Measurements from ENCODE around the gene CREBBP.

CREBBP gene

DNA sequence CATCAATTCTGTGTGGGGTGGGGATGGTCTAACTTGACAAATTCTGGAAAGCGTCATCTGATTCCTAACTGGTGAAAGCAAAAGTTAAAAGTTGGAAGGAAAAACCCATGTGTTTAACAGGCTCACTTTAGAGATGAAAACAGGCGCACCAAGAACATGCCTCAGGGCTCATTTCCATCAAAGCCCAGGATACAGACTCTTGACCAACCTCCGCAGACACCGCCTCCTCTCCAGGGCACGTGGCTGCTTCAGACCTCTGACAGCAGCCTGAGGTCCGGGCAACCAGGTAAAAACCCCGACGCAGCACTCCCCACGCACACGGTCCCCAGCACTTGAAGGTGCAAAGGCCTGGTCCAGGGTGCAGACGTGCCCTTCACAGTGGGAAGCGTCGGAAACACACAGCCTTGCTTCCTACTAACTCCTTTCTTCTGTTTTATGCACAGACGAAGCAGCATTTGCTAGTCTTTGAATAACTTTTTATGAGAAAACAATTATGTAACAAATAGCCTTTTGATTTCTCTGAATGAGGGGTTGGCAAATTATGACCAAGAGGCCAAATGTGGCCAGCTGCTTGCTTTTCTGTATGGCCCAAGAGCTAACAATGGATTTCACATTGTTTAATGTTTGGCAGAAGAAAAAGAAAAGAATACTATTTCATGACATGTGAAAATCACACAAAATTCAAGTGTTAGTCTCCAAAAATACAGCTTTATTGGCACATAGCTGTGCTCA is 119.0 kb downstream of the CREBBP start:
- no peak for DNase-seq

DNA sequence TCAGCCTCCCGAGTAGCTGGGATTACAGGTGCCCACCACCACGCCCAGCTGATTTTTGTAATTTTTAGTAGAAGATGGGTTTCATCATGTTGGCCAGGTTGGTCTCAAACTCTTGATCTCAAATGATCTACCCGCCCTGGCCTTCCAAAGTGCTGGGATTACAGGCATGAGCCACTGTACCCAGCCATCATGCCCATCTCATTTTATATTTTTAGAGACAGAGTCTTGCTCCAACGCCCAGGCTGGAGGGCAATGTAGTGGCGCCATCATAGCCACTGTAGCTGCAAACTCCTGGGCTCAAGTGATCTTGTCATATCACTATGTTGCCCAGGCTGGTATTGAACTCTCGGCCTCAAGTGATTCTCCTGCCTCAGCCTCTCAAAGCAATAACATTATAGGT is 120.0 kb downstream of the CREBBP start:
- no peak for DNase-seq

DNA sequence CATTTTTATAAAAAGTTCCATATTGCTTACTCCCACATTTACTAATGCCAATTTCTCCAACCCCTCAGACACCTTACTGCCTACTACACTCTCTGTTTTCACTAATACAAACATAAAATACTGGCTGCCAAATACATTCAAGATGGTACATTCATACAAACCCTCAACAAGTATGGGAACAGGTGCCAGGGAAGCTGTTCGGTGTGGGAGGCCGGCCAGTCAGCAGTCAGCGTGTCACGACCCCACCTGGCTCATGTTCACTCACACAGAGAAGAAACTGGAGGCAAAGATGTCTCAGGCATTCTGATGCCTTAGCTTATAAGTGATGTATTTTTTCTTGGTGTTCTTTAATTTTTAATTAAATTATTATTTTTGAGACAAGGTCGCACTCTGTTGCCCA is 120.8 kb downstream of the CREBBP start:
- no peak for DNase-seq

- no peak for DNase-seq
These were observed 124.4 kb downstream of the CREBBP start for GRCh38 chr16:3756113-3756512.

DNA sequence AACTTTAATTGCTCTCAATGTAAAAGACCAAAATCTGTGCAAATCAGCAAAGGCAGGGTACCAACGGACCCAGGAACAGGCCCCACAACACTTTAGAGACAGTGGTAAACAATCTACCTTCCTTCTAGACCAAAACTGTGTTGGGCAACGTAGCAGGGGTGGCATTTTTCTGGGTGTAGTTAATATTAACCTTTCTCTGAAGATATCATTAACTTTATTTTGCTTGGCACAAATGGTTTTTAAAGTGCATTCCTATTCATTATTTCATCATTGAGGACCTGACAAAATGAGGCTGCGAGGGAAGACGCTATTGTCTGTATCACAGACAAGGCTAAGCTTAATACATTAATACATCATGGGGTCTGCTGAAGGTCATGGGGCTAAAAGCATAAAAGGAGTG is 125.3 kb downstream of the CREBBP start:
- no peak for DNase-seq

DNA sequence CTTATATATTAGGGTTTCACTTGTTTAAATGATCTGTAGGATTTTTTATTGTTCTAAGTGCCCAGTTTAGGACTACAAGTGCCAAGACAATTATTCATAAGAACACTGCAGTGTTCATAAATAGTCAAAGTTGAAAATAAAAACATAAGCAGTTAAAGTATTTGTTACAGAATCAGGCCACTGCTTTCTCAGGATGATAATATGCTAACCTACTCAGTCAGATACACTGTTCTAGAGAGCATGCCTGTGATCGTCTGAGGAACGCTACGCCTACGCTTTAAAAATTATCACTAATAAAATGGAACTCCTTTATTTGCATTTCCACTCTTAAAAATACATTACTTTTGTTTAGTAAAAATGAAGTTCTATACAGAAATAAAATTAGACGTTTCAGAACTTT is 125.7 kb downstream of the CREBBP start:
- no peak for DNase-seq

GRCh38 chr16:3754081-3754703 is 126.3 kb downstream of the CREBBP start:
- no peak for DNase-seq

DNA sequence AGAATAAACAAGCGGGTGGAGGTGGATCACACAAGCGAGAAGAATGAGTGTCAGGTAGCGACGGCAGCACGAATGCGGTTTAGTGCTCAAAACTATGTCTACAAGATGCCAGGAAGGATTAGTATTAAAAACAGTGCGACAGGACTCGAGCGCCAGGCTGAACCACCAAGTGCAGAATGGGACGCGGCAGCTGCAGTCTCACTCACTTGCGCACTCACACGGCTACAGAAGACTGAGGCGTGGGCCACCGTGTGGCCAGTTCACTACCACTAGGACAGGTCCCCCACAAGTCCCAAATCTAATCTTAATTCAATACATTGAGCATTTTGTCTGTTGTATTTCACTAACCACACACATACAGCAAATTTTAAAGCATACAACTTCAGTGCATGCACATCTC is 127.5 kb downstream of the CREBBP start:
- DNase-seq: no peak

- DNase-seq: no peak
These were observed 128.6 kb downstream of the CREBBP start for GRCh38 chr16:3751878-3752277.

DNA sequence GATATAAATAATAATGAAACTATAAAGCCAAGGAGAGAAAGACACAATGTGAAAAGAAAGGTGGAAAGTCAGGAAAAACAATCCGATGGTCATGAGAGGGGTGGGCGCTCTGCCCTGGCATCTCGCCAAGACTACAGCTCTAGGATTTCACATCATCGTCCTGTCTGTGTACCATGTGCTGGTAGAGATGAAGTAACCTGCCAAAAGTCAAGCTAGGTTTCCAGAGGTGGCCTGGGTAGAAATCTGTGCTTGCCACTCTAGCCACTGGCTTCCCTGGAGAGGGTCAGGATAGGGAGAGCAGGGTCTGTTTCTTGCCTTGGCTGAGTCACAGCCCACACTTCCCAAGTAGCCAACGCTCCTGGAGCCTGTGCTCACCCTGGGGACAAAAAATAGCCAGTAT is 132.2 kb downstream of the CREBBP start:
- no peak for DNase-seq

- no peak for DNase-seq
These were observed 134.7 kb downstream of the CREBBP start for GRCh38 chr16:3745751-3746355.

- DNase-seq: no peak
These were observed 136.5 kb downstream of the CREBBP start for GRCh38 chr16:3744018-3744417.

DNA sequence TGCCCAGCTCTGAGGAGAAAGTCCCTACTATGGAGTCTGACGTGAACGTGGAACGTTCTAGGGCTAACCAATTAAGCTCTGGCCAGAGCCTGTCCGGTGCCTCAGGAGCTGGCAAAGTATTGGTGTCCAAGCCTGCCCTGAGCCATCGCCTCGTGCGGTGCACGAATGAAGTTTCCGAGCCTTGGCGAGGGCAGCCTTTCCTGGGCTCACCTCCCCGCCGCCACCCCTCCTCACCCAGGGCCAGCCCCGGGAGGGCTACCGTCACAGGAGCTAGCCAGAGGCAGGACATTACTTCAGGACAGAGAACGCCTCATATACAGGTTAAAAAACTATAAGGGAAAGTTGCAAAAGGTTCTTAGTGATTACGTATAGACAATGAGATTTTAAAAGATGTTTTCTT is 139.6 kb downstream of the CREBBP start:
- DNase-seq: no peak

DNA sequence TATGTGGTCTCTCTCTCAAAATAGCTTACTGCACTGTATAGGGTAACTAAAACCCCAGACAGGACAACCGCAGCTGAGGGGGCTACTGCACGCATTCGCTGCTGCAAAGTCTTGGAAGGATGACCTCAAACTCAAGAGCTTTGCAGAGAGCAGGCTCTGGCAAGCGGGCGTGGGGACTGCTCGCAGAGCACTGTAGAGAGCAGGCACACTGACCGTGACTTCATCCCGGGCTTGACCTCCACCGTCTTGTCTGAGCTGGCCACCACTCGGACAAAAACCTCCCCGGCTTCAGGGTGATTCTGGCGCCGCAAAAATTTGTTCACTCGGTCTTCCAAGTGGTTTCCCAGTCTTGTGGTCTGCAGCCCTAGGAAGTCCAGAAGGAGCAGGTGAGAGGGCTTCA is 140.3 kb downstream of the CREBBP start:
- DNase-seq: no peak

- DNase-seq: no peak
These were observed 140.9 kb downstream of the CREBBP start for GRCh38 chr16:3739636-3740035.

GRCh38 chr16:3738541-3738940 is 142.0 kb downstream of the CREBBP start:
- no peak for DNase-seq

GRCh38 chr16:3738128-3738527 is 142.4 kb downstream of the CREBBP start:
- no peak for DNase-seq

DNA sequence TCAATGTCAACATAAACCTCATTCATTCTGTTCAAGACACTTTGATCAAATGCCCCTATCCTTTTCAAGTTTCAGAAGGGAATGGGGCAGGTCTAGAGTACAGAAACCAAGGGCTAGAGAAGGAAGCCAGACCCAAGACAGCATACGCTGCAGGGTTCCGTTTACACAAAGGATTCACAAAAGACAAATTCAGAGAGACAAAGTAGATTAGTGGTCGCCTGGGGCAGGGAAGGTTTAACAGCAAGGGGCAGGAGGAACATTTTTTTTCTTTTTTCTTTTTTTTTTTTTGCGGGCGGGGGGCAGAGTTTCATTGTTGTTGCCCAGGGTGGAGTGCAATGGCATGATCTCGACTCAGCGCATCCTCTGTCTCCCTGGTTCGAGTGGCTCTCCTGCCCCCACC is 143.3 kb downstream of the CREBBP start:
- DNase-seq: no peak

- no peak for DNase-seq
These were observed 144.4 kb downstream of the CREBBP start for GRCh38 chr16:3736116-3736515.

DNA sequence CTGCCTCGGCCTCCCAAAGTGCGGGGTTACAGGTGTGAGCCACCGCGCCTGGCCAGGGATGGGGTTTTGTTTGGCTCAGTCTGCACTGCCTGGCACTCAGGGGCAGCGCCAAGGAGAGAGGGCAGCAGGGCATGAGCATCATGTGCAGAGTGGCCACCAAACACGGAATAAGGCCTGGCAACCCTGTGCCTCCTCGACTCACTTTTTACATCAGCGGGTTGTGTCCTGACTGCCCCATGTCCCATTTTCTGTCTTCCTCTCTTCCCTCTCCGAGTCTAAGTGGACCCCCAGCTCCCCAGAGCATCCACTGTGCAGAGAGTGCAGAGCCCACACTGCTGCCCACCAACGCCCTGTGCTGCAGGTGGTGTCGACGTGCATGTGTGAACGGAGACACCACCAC is 145.0 kb downstream of the CREBBP start:
- no peak for DNase-seq

DNA sequence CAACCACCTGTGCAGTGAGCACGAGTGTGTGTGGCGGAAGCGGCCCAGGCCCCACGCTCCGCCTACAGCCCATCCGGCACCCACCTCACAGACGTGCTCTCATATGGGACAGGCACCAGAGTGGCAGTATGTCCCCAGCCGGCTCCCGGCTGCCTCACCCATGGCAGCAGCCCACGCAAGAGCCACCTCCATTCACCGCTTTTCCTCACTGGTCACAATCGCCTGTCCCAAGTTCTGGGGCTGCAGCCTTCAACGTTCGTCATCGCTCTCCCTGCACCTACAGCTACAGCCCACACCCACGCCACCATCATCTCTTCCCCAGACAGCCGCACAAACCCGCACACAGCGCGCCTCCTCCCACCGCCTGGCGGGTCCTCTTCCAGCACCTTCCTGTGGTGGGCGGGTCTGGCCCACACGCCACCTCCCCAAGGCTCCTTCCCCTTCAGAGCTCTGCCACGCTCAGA is 145.7 kb downstream of the CREBBP start:
- no peak for DNase-seq

DNA sequence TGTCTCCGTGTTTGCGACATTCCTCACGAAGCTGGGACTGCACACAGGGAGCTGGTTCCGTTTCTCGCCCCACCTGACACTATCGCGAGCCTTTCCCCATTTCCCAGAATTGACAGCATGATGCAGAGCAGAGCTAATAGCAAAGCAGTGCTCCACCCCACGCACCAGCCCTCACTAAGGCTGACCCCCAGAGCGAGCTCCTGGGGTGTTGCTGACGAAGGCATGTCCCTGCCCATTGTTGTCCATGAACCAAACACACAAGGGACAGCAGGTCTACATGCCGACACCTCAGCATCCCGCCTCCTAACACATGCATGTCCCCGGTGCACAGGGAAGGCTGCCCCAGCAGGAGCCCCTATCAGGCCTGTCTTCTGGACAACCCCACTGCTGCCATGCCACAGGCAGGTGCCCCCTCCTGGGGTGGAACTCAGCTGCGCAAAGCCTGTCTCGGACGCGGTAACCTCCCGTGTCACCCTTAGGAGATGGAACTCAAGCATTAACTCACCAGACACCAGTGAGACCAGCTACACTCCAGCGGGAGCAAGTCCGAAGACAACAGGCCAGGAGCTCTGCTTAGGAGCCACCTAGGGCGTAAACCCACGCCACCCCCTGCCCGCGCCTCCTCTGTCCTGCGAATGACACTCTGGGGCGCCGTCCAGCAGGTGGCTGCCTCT is 146.3 kb downstream of the CREBBP start:
- DNase-seq: no peak

DNA sequence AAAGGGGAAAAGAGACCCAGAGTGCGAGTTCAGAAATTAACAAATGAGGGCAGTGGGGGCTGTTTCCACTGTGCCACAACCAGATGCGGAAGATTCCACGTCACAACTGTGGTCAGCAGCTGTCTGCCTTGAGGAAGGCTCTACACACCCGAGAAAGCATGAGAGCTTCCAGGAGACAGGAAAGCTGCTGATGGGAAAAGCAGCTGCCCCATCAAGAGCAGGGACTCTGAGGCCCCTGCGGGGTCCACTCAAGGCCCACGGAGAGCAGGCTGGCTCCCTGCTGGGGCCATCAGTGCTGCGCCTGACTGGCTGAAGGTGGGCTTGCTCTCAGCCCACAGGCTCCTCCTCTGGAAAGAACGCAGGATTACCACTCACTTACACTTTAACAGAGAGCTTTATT is 148.3 kb downstream of the CREBBP start:
- no peak for DNase-seq
